ENCODE results near the gene SCGN.
"Not testable (repeated sequence)": the region's sequence is repeated elsewhere in the genome, so short reads cannot be mapped to it uniquely, and the experiment has no call there.

SCGN gene

GRCh38 chr6:25732468-25733198 lies 80.6 kb downstream of the SCGN start:
- DNase-seq = no peak

GRCh38 chr6:25735261-25735660 lies 83.2 kb downstream of the SCGN start:
- no peak for DNase-seq

GRCh38 chr6:25743868-25744267 lies 91.9 kb downstream of the SCGN start:
- DNase-seq = no peak

- no peak for DNase-seq
Observed at GRCh38 chr6:25745836-25746235, 93.8 kb downstream of the SCGN start.

GRCh38 chr6:25746968-25747367 lies 95.0 kb downstream of the SCGN start:
- DNase-seq = no peak

- no peak for DNase-seq
Observed at GRCh38 chr6:25747477-25747876, 95.5 kb downstream of the SCGN start.

GRCh38 chr6:25748049-25748448 lies 96.0 kb downstream of the SCGN start:
- no peak for DNase-seq

GRCh38 chr6:25748601-25749517 lies 96.8 kb downstream of the SCGN start:
- not testable (repeated sequence) for DNase-seq

- DNase-seq = no peak
Observed at GRCh38 chr6:25749837-25750236, 97.8 kb downstream of the SCGN start.

- no peak for DNase-seq
Observed at GRCh38 chr6:25750906-25751305, 98.9 kb downstream of the SCGN start.
